IMR-90 (cell line): ENCODE results near the gene NANS.

ENCODE experiments used
- BHLHE40 ChIP-seq: fragments of 150-350 bp; IDR thresholded peaks from 2 replicates; pipeline ENCODE4 v1.6.1; 2016; ENCODE audit warnings: mild to moderate bottlenecking, low read depth, low read length
- CEBPB ChIP-seq: IDR thresholded peaks from 2 replicates; pipeline ENCODE4 v1.6.1; 2012; ENCODE audit warnings: low read depth, low read length, improper control_type of control experiment
- CTCF ChIP-seq: conservative IDR thresholded peaks from 2 replicates; pipeline ENCODE4 v1.5.1; 2012; ENCODE audit warnings: mild to moderate bottlenecking, low read depth, low read length, improper control_type of control experiment
- ELK1 ChIP-seq: fragments of 150-350 bp; IDR thresholded peaks from 2 replicates; pipeline ENCODE4 v1.6.1; 2016; ENCODE audit warnings: low read depth, mild to moderate bottlenecking, low read length, moderate library complexity, borderline replicate concordance
- MAZ ChIP-seq: IDR thresholded peaks from 2 replicates; pipeline ENCODE4 v1.6.1; 2012; ENCODE audit warnings: low read depth, mild to moderate bottlenecking, low read length, improper control_type of control experiment, moderate library complexity, borderline replicate concordance
- POLR2A ChIP-seq: IDR thresholded peaks from 2 replicates; pipeline ENCODE4 v1.6.1; 2012; ENCODE audit warnings: mild to moderate bottlenecking, low read depth, low read length
- RFX5 ChIP-seq: IDR thresholded peaks from 2 replicates; pipeline ENCODE4 v1.8.0; 2012; ENCODE audit warnings: low read depth, mild to moderate bottlenecking, low read length, moderate library complexity

DNA sequence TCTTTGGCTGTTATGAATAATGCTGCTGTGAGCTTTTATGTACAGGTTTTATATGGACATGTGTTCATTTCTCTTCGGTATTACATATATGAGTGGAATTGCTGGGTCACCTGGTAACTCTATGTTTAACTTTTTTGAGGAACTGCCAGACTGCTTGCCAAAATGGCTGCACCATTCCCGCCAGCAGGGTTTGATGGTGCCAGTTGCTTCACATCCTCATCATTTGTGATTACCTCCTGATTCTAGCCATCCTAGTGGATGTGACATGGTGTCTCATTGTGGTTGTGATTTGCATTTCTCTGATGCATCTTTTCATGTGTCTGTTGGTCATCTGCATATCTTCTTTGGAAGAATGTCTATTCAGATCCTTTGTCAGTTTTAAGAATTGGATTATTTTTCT is 10.7 kb downstream of the NANS start:
- TF ChIP-seq CTCF (no peak), POLR2A (no peak), ELK1 (no peak), BHLHE40 (no peak), MAZ (no peak), CEBPB (no peak), RFX5 (no peak)
